Measurements from ENCODE around the gene STUB1. TPM values are rescaled to one million over a fixed set of nuclear protein-coding genes. Genes with fewer than 3 reads are reported as not detected.
A peak's percentile ranks its signal among the peaks of the same experiment; 100 is the strongest.

STUB1 gene
- total and polyA plus RNA-seq, 2 of the 8 experiments (the other 6 are each of a cell fraction or from before 2014, with no cell fraction given), result 89.9 to 103 TPM

GRCh38 chr16:714558-715476, 34.6 kb downstream of the STUB1 start, which contains the start of gene METRN:
METRN (plus strand) TSS chr16:715118; CDS start chr16:715290, 172 bp downstream.
- Histone ChIP-seq H3K23me2 (ENCODE audit: low read depth, low read length) (peaks cover 11% of the 10 kb centered on the region; the same call in 1 of the 2 replicates), H3K9me3 (ENCODE audit: insufficient read depth in 2 of 2, low read depth in 1 of 2, low read length in 1 of 2) (no peaks in the 10 kb centered on the region), H3K4ac (replicated peaks; ENCODE audit: insufficient read length, low read depth, low read length) (no peak within 1 kb of the TSS), H2BK5ac (ENCODE audit: low read depth, low read length) (no peak within 1 kb of the TSS; the same call in 1 of the 2 replicates), H3K4me2 (ENCODE audit: insufficient read depth in 1 of 2, low read depth in 2 of 2, low read length in 2 of 2) (peak within 1 kb of the TSS; percentile 53 to 83), H3K27me3 (replicated peaks in 1 of 4; ENCODE audit: control insufficient read depth in 3 of 4, extremely low read depth in 1 of 4, insufficient read depth in 3 of 4, low read length in 3 of 4) (peaks cover 0 to 51% (median 27%) of the 10 kb centered on the region in 4 experiments; a peak in 6 of 7 replicates), H3K27ac (ENCODE audit: low read depth, low read length) (no peak within 1 kb of the TSS), H3K56ac (replicated peaks; ENCODE audit: insufficient read length, low read depth, low read length) (no peak within 1 kb of the TSS), H4K8ac (ENCODE audit: extremely low read depth, insufficient read depth, low read length) (peak within 1 kb of the TSS; percentile 75), H2AFZ (ENCODE audit: low read length) (no peak within 1 kb of the TSS), H3K23ac (ENCODE audit: insufficient read length) (no peak within 1 kb of the TSS), H4K91ac (replicated peaks; ENCODE audit: insufficient read length, low read length) (no peak within 1 kb of the TSS), H2BK12ac (ENCODE audit: low read depth, low read length) (no peak within 1 kb of the TSS), H2BK20ac (ENCODE audit: low read length) (no peak within 1 kb of the TSS), H4K5ac (ENCODE audit: insufficient read length, low read depth, low read length) (no peak within 1 kb of the TSS), H2AK5ac (ENCODE audit: low read depth, low read length) (peak within 1 kb of the TSS; percentile 75; the same call in 1 of the 2 replicates), H3K79me2 (ENCODE audit: control insufficient read depth in 1 of 2, insufficient read depth in 2 of 2, low read length in 2 of 2) (no peaks in the 10 kb centered on the region), H3K4me1 (replicated peaks in 1 of 4; ENCODE audit: control insufficient read depth in 3 of 4, insufficient read depth in 4 of 4, low read length in 3 of 4) (peaks cover 0 to 23% (median 16%) of the 10 kb centered on the region in 4 experiments; a peak in 5 of 7 replicates), H3K4me3 (ENCODE audit: extremely low read depth in 1 of 4, insufficient read depth in 2 of 4, low read depth in 3 of 4, low read length in 4 of 4) (peak within 1 kb of the TSS; percentile 41 to 74 (median 44); a peak in 7 of 8 replicates), H3K79me1 (ENCODE audit: low read depth, low read length) (no peaks in the 10 kb centered on the region), H4K20me1 (replicated peaks in 1 of 2; ENCODE audit: control insufficient read depth in 1 of 2, insufficient read depth in 2 of 2, low read length in 2 of 2) (peaks cover 2 to 8% of the 10 kb centered on the region in 2 experiments), H3K18ac (ENCODE audit: extremely low read depth, low read length) (peak within 1 kb of the TSS; percentile 48), H2BK120ac (replicated peaks; ENCODE audit: low read depth, low read length) (no peak within 1 kb of the TSS), H3K14ac (ENCODE audit: insufficient read length) (no peak within 1 kb of the TSS), H2BK15ac (ENCODE audit: low read length) (no peak within 1 kb of the TSS), H3K9ac (replicated peaks in 1 of 4; ENCODE audit: extremely low read depth in 1 of 4, low read depth in 3 of 4, low read length in 3 of 4) (peak within 1 kb of the TSS in 1 of 4 experiments; percentile 54; a peak in 2 of 7 replicates), H3K36me3 (ENCODE audit: control insufficient read depth in 2 of 4, insufficient read depth in 4 of 4, low read length in 3 of 4) (no peaks in the 10 kb centered on the region)
- POLR2A ChIA-PET (ENCODE audit: partially characterized antibody), result interaction anchor here (0.8 to 20.9 kb wide), 11 partner anchors 12 to 86 kb away, joined by 3 to 353 read pairs (median 7); partner anchors contain the start of genes ANTKMT, CCDC78, GNG13 and HAGHL
- CTCF ChIA-PET (ENCODE audit: partially characterized antibody), result interaction anchor here (0.8 to 33.4 kb wide), 9 partner anchors 7 to 167 kb away, joined by 3 to 977 read pairs (median 9); partner anchors contain the start of genes ANTKMT, CCDC78, CHTF18 and CIAO3
- FAIRE-seq (no peak), DNase-seq (ENCODE audit: low read depth in 1 of 2, low spot score in 2 of 2) (peak in 1 of 2 experiments; percentile 95)
- WGBS, 2 experiments (ENCODE audit: extremely low coverage in 1 of 2, insufficient coverage in 1 of 2, insufficient read length in 1 of 2, insufficient replicate concordance in 2 of 2, low coverage in 1 of 2, low lambda C conversion rate in 2 of 2, missing lambda C conversion rate in 1 of 2), result 11% methylated on average over 45 of the region's 108 CpGs; no CpG with 5 or more reads in 1 of the 2 experiments
- TF ChIP-seq, protein P1, sequence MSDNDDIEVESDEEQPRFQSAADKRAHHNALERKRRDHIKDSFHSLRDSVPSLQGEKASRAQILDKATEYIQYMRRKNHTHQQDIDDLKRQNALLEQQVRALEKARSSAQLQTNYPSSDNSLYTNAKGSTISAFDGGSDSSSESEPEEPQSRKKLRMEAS (IDR thresholded peaks at IDR 0.05), result 0 out of 2 replicates have a peak, but pooled peaks have one; percentile 16
- no peak for TF ChIP-seq YY1 (IDR thresholded peaks at IDR 0.05; ENCODE audit: low read depth, low read length)
